ENCODE measurements around the gene LIPC.

Gene LIPC

DNA sequence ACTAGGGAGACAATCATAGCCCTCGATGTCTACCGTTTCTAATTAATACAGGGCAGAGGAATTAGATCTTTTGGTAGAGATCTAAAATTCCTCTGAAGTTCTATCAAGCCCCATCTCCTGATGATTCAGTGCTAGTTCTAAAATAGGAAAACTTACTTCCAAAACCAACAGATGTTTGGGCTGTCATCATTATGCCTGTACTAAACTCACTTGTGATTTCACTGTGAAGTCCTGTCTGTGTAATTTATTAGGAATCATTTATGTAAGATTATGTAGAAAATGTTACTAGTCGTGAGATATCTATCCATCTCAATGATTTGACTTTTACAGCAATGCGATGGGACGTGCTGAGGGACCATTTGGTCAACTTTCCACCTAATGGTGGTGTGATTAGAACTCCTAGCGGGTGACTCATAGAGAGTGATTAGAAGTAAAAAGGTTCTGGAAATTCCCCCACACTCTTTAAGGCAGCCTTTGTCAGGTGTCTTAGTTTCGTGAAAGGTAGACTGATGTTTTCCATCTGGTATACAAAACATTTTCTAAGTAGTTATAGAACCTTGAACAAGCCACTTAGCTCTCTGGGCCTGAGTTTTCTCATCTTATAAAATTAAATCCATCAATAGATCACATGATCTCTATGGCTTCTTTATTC, 34.2 kb downstream of the LIPC start:
- no peak overlapping the region for H3K27ac ChIP-seq

DNA sequence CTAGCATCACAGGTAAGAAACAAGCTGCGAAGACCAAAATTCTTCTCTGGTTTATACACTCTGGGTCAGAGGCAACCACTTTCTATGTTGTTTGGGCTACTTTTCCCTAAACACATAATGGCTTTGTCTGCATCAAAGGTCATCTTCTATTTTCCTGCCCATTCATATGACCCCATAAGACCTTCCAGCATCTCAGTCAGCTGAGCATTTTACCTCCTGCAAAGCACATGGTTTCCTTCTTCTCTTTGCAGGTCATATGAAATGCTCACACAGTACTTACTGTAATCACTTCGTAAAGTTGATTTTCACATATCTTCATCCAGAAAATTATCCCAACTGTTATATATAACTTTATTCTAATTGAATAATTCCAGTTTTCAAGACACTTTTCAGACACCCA, 34.8 kb downstream of the LIPC start:
- no peak for TF ChIP-seq ZFX (IDR thresholded peaks at IDR 0.05; ENCODE audit: borderline replicate concordance)
- TF ChIP-seq, protein P1, sequence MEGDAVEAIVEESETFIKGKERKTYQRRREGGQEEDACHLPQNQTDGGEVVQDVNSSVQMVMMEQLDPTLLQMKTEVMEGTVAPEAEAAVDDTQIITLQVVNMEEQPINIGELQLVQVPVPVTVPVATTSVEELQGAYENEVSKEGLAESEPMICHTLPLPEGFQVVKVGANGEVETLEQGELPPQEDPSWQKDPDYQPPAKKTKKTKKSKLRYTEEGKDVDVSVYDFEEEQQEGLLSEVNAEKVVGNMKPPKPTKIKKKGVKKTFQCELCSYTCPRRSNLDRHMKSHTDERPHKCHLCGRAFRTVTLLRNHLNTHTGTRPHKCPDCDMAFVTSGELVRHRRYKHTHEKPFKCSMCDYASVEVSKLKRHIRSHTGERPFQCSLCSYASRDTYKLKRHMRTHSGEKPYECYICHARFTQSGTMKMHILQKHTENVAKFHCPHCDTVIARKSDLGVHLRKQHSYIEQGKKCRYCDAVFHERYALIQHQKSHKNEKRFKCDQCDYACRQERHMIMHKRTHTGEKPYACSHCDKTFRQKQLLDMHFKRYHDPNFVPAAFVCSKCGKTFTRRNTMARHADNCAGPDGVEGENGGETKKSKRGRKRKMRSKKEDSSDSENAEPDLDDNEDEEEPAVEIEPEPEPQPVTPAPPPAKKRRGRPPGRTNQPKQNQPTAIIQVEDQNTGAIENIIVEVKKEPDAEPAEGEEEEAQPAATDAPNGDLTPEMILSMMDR (IDR thresholded peaks at IDR 0.05) = no peak
- no peak overlapping the region for H3K27ac ChIP-seq

More for the DNA sequence above, 34.2 kb downstream of the LIPC start:
- TF ChIP-seq, protein P1 (IDR thresholded peaks at IDR 0.05) = no peak
- TF ChIP-seq ZFX (IDR thresholded peaks at IDR 0.05; ENCODE audit: borderline replicate concordance) = no peak

DNA sequence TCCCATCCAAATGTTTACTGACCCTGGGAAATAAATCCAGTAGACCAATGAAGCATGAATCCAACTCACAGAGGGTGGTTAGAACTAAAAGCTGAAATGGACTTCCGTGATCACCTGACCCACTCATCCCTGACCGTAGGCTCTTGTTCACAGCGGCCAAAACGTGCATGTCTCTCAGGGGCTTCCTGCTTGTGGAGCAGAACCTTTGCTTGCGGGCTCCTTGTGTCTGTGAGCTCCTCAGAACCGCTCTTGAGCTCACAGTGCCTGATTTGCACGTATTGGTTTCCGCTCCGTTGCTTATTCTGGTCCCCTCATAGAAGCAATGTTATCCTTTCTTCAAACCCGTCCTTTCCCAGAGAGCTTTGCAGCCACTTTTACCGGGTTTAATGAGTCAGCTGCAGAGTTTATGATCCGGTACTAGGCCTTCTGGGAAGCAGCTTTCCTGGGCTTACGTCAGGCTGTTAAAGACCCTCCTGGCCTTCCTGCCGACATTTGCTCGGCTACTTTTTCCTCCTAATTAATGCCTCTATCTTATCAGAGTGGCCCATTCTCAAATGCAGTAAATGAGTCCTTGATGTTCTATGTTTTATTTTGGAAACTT, 35.4 kb downstream of the LIPC start:
- H3K27ac ChIP-seq = no peak overlapping the region
- TF ChIP-seq ZFX (IDR thresholded peaks at IDR 0.05; ENCODE audit: borderline replicate concordance) = no peak
- TF ChIP-seq, protein P1 (IDR thresholded peaks at IDR 0.05) = no peak

DNA sequence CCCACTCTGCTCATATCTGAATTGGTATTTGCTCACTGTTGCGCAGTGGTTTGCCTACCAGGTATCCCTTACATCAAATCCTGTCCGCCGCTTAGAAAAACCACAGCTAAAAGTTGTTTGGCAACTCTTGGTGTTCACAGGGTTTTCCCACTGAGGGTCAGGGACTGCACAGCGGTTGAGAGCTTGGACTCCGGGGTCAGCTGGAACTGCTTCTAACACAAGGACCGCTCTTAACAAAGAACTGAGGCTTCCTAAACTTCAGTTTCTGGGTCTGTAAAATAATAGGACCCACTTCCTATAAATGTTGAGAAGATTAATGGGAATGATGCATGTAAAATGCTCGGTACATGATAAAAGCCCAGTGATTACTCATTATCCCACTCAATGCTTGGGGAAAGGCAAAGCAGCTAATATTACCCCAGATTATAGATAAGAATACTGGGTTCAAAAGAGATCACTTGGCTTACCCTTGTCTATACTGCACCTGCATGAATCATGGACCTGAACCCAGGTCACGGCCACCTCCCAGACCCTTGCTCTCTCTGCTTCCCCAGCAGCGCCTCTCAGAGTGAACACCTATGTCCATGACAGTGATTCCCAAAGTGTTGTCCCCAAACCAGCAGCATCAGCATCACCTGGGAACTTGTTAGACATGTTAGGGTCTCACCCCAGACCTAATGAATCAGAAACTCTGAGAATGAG, 36.1 kb downstream of the LIPC start:
- H3K27ac ChIP-seq = no peak overlapping the region

DNA sequence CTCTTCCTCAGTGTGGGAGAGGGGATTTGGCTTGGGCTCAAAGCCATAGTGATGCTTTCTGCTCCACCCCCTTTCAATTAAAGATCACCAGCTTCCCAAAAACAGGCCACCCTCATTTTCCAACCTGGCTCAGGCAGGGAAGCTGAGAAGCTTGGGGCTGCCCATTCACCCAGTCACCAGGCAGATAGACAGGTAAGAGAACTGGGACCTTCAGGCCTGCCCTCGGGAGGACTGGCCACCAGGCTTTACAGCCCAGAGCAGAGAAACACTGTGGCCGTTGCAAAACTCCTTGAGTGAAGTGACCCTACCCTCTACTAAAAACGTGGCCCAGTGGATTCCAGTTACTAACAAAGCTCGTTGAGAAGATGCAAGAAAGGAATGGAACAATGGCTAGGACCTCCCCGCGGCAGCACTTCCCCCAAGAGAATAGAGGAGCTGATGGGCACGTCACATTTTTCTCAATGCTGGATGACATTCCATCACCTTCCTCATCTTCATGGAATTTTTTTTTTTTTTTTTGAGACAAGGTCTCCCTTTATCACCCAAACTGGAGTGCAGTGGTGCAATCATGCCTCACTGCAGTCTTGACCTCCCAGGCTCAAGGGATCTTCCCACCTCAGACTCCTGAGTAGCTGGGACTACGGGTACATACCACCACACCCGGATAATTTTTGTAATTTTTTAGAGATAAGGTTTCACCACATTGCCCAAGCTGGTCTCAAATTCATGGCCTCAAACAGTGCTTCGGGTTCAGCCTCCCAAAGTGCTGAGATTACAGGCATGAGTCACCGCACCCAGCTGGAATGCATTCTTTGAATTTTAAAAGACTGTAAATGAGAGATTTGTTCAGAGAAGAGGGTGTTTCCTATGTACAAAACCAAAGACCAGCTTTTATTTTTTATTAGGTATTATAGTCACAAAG, 37.9 kb downstream of the LIPC start:
- no peak overlapping the region for H3K27ac ChIP-seq
- TF ChIP-seq, protein P1 (IDR thresholded peaks at IDR 0.05) = no peak
- TF ChIP-seq ZFX (IDR thresholded peaks at IDR 0.05; ENCODE audit: borderline replicate concordance) = no peak

More for the DNA sequence above, 36.1 kb downstream of the LIPC start:
- TF ChIP-seq ZFX (IDR thresholded peaks at IDR 0.05; ENCODE audit: borderline replicate concordance) = no peak
- TF ChIP-seq, protein P1 (IDR thresholded peaks at IDR 0.05) = no peak

DNA sequence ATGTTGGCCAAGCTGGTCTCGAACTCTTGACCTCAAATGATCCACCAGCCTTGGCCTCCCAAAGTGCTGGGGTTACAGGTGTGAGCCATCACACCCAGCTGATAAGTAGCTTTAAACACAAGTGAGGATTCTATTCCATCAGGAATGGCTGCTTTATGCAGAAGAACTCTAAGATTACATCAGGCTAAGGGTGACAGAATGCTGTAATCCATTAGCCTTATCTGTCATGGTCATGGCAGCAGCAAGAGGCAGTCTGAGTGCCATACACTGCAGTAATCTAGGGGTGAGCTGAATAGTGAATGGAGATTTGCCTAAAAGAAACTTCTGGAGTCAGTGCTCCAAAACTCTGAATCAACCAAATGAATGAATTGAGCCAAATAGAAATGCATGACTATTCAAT, 39.6 kb downstream of the LIPC start:
- no peak overlapping the region for H3K27ac ChIP-seq
- TF ChIP-seq, protein P1 (IDR thresholded peaks at IDR 0.05) = no peak
- no peak for TF ChIP-seq ZFX (IDR thresholded peaks at IDR 0.05; ENCODE audit: borderline replicate concordance)
